Measurements from ENCODE around the gene FXYD6. TPM values are rescaled to one million over a fixed set of nuclear protein-coding genes. Genes with fewer than 3 reads are reported as not detected.
A peak's percentile ranks its signal among the peaks of the same experiment; 100 is the strongest.
"Not testable (repeated sequence)": the region's sequence is repeated elsewhere in the genome, so short reads cannot be mapped to it uniquely, and the experiment has no call there.

The FXYD6 gene
- total and polyA plus RNA-seq, 5 experiments from 2014 or later: not detected

- H3K4me3 Mint-ChIP-seq: no peak overlapping the region
Observed at GRCh38 chr11:117871784-117872183, 4.7 kb downstream of the FXYD6 start.

GRCh38 chr11:117871160-117871559, 5.3 kb downstream of the FXYD6 start:
- POLR2A ChIA-PET: no interaction called here
- Mint-ChIP-seq H3K4me3 (no peak overlapping the region), H3K9me3 (peaks cover 0 to 1% (median 0%) of the 10 kb centered on the region in 9 donors), H3K27ac (no peak overlapping the region), H3K36me3 (peaks cover 0 to 2% (median 0%) of the 10 kb centered on the region in 3 donors), H3K4me1 (peaks cover 15 to 30% (median 26%) of the 10 kb centered on the region in 4 donors), H3K27me3 (peaks cover 21 to 42% (median 35%) of the 10 kb centered on the region in 5 donors)
- no peak for DNase-seq
- ATAC-seq: no peak

More at GRCh38 chr11:117871784-117872183, 4.7 kb downstream of the FXYD6 start:
- DNase-seq (no peak), ATAC-seq (no peak)
- Mint-ChIP-seq H3K9me3 (peaks cover 0 to 1% (median 0%) of the 10 kb centered on the region in 9 donors), H3K4me1 (peaks cover 18 to 35% (median 29%) of the 10 kb centered on the region in 4 donors), H3K27ac (no peak overlapping the region), H3K36me3 (peaks cover 0 to 2% (median 0%) of the 10 kb centered on the region in 3 donors), H3K27me3 (peaks cover 24 to 46% (median 38%) of the 10 kb centered on the region in 5 donors)
- POLR2A ChIA-PET: no interaction called here

DNA sequence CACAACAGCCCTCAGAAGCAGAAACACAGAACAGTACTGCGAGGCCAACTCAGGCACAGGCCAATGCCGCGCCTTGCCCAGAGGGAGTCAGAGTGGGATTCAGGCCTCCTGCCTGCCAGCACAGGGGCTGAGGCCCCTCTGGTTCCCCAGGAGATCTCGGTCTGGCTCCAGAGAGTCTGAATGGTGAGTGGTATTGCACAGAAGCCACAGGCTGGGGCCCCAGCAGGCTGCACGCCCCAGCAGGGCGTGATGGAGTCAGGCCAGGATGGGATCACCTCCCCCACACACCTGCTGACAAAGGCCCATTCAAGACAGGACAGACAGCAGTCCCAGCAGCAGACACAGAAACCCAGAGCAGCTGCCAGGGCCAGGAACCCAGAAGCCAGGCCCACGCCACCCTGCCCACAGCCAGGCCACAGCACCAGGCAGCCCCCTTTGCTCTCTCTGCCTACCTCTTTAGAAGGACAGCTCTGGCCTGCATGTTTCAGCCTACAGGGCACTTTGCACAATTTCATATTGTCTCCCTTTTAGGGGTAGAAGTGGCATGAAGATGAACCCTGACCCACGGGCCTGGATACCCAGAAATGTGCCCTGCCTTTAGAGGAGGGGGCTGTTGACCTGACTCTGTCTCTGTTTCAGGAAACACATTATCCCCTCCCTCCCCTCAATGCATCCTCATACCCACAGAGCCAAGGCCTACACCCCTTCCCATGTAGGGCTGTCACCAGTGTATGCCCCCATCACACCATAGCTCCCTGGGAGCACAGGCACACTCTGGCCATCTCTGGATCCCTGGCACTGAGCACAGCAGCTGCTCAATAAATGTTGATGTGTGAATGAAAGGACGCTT, 6.1 kb downstream of the FXYD6 start:
- no peak overlapping the region for H3K27ac Mint-ChIP-seq
- DNase-seq (no peak), ATAC-seq (no peak)
- no peak overlapping the region for H3K4me3 Mint-ChIP-seq
- POLR2A ChIA-PET: no interaction called here
- H3K9me3 Mint-ChIP-seq: peaks cover 0 to 1% (median 0%) of the 10 kb centered on the region in 9 donors
- peaks cover 14 to 35% (median 27%) of the 10 kb centered on the region in 5 donors for H3K27me3 Mint-ChIP-seq
- no peaks in the 10 kb centered on the region for H3K36me3 Mint-ChIP-seq
- peaks cover 9 to 22% (median 18%) of the 10 kb centered on the region in 4 donors for H3K4me1 Mint-ChIP-seq

GRCh38 chr11:117869604-117870003, 6.9 kb downstream of the FXYD6 start:
- Mint-ChIP-seq H3K4me1 (peaks cover 4 to 16% (median 13%) of the 10 kb centered on the region in 4 donors), H3K9me3 (no peaks in the 10 kb centered on the region), H3K4me3 (no peak overlapping the region), H3K27me3 (peaks cover 10 to 29% (median 20%) of the 10 kb centered on the region in 5 donors), H3K27ac (no peak overlapping the region), H3K36me3 (no peaks in the 10 kb centered on the region)
- POLR2A ChIA-PET: no interaction called here
- DNase-seq: no peak
- no peak for ATAC-seq

DNA sequence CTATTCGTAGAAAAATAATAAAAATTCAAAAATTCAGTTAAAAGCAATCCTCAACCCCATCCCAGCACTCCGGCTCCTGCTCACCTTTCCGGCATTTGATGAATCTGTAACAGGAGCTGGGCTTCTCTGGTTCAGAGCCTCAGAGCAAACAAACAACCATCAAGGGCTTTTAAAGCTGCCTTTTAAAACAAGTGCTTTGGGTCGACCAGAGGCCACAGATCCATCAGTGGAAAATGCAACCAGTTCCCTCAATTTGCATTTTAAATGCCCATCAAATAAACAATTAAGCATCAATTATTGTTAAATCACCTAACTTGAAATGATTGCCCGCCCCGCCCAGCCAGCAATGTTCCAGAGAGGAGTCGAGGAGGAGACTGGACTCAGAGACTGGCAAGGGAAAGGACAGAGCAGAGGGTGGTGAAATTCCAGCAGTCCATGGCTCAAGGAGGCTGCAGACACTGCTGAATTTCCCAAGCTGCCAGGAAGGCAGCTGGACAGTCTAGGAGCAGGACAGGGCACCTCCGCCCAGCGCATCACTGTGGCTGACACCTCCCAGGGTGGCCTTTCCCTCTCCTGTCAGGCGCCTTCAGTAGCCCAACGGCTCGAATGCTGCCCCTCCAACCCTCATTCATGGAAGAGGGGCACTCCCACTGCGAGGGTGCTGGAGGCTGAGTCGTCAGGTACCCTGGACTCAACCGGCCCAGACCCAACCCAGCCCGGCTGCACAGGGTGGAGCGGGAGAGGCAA, 7.5 kb downstream of the FXYD6 start:
- peaks cover 7 to 24% (median 15%) of the 10 kb centered on the region in 5 donors for H3K27me3 Mint-ChIP-seq
- ATAC-seq: no peak
- H3K36me3 Mint-ChIP-seq: no peaks in the 10 kb centered on the region
- no peak overlapping the region for H3K4me3 Mint-ChIP-seq
- H3K27ac Mint-ChIP-seq: no peak overlapping the region
- peaks cover 4 to 13% (median 9%) of the 10 kb centered on the region in 4 donors for H3K4me1 Mint-ChIP-seq
- no peak for DNase-seq
- POLR2A ChIA-PET: no interaction called here
- no peaks in the 10 kb centered on the region for H3K9me3 Mint-ChIP-seq

DNA sequence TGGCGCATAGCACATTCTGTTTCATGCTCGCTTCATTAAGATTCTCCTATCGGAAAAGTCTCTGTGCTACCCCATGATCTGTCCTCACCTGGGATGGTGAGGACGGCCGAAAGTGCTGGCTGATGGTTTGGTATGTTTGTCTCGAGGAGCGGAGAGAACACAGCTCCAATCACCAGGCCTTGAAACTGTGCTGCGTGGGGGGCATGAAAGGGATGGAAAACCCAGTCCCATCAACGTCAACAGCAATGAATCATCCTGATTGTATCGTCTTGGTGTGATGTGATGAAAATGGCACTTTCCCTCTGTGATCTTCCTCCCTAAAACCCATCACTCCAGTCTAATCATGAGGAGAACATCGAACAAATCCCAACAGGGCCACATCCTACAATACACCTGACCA, 8.4 kb downstream of the FXYD6 start:
- Mint-ChIP-seq H3K27me3 (peaks cover 2 to 15% (median 8%) of the 10 kb centered on the region in 5 donors), H3K9me3 (no peaks in the 10 kb centered on the region), H3K36me3 (no peaks in the 10 kb centered on the region), H3K4me3 (no peak overlapping the region), H3K27ac (peak overlapping the region in 1 of 10 donors; percentile 14), H3K4me1 (peaks cover under 1 to 4% (median 3%) of the 10 kb centered on the region in 4 donors)
- no peak for ATAC-seq
- POLR2A ChIA-PET: no interaction called here
- no peak for DNase-seq

DNA sequence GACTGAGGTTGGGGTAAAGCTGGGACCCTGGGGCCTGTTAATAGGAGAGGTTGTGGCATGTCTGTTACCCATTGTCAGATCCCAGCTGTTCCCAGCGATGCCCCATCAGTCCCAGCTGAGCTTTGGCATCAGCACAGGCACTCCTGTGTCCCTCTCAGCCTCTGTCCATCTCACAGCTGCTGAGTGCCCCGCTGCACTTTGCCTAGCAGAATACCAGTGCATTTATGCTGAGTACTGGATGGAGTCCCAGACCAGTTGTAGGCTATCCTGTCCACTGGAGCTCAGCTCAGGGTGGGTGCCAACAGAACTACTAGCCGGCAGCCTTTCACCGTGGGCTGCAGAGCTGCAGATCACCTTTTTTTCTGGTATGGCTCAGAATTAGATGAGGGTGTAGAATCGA, 9.9 kb downstream of the FXYD6 start:
- POLR2A ChIA-PET: no interaction called here
- no peaks in the 10 kb centered on the region for H3K9me3 Mint-ChIP-seq
- peaks cover 0 to 5% (median 0%) of the 10 kb centered on the region in 5 donors for H3K27me3 Mint-ChIP-seq
- DNase-seq (no peak), ATAC-seq (no peak)
- H3K27ac Mint-ChIP-seq: no peak overlapping the region
- peaks cover 2 to 5% (median 3%) of the 10 kb centered on the region in 4 donors for H3K4me1 Mint-ChIP-seq
- H3K36me3 Mint-ChIP-seq: no peaks in the 10 kb centered on the region
- H3K4me3 Mint-ChIP-seq: no peak overlapping the region

GRCh38 chr11:117865546-117865945, 10.9 kb downstream of the FXYD6 start:
- H3K36me3 Mint-ChIP-seq, H3K9me3 Mint-ChIP-seq, H3K4me1 Mint-ChIP-seq, H3K27me3 Mint-ChIP-seq, H3K4me3 Mint-ChIP-seq, H3K27ac Mint-ChIP-seq, POLR2A ChIA-PET, ATAC-seq: not testable (repeated sequence)
- peak in 1 of 10 donors; percentile 10 for DNase-seq

- Mint-ChIP-seq H3K27ac (peak overlapping the region in 1 of 10 donors; percentile 4), H3K4me3 (no peak overlapping the region), H3K27me3 (peaks cover 0 to 5% (median 0%) of the 10 kb centered on the region in 5 donors), H3K36me3 (no peaks in the 10 kb centered on the region), H3K9me3 (no peaks in the 10 kb centered on the region), H3K4me1 (peaks cover 2 to 6% (median 3%) of the 10 kb centered on the region in 4 donors)
- ATAC-seq (no peak), DNase-seq (no peak)
- POLR2A ChIA-PET: no interaction called here
Observed at GRCh38 chr11:117863383-117863782, 13.1 kb downstream of the FXYD6 start.

GRCh38 chr11:117862753-117863152, 13.7 kb downstream of the FXYD6 start:
- H3K4me1 Mint-ChIP-seq: peaks cover 2 to 6% (median 3%) of the 10 kb centered on the region in 4 donors
- peak overlapping the region in 1 of 10 donors; percentile 62 for H3K27ac Mint-ChIP-seq
- H3K4me3 Mint-ChIP-seq: no peak overlapping the region
- peaks cover 0 to 5% (median 0%) of the 10 kb centered on the region in 5 donors for H3K27me3 Mint-ChIP-seq
- DNase-seq (no peak), ATAC-seq (no peak)
- H3K36me3 Mint-ChIP-seq: no peaks in the 10 kb centered on the region
- no peaks in the 10 kb centered on the region for H3K9me3 Mint-ChIP-seq
- POLR2A ChIA-PET: no interaction called here

GRCh38 chr11:117862019-117862725, 14.3 kb downstream of the FXYD6 start:
- no peak for DNase-seq
- POLR2A ChIA-PET: no interaction called here
- no peak overlapping the region for H3K4me3 Mint-ChIP-seq

GRCh38 chr11:117861151-117862018, 15.1 kb downstream of the FXYD6 start:
- Mint-ChIP-seq H3K4me3 (no peak overlapping the region), H3K27me3 (peaks cover 0 to 8% (median 2%) of the 10 kb centered on the region in 5 donors), H3K27ac (peak overlapping the region in 1 of 10 donors; percentile 87), H3K36me3 (no peaks in the 10 kb centered on the region), H3K9me3 (no peaks in the 10 kb centered on the region), H3K4me1 (peaks cover 2 to 6% (median 3%) of the 10 kb centered on the region in 4 donors)
- POLR2A ChIA-PET: no interaction called here
- DNase-seq: peak in 1 of 10 donors; percentile 12
- no peak for ATAC-seq

More at GRCh38 chr11:117862019-117862725, 14.3 kb downstream of the FXYD6 start:
- peaks cover 2 to 6% (median 3%) of the 10 kb centered on the region in 4 donors for H3K4me1 Mint-ChIP-seq
- H3K36me3 Mint-ChIP-seq: no peaks in the 10 kb centered on the region
- H3K27me3 Mint-ChIP-seq: peaks cover 0 to 6% (median 0%) of the 10 kb centered on the region in 5 donors
- peak overlapping the region in 3 of 10 donors; percentile 62 to 88 (median 87) for H3K27ac Mint-ChIP-seq
- no peak for ATAC-seq
- no peaks in the 10 kb centered on the region for H3K9me3 Mint-ChIP-seq
